Peyer's patch (tissue), 4 donors: ENCODE results near the gene EPHA8.

Source experiments
- POLR2A ChIP-seq, 2 donors: fragments of 450-650 bp; IDR thresholded peaks; one replicate each; pipeline ENCODE4 v1.5.1; 2017; ENCODE audit warnings: antibody characterized with exemption in 2 of 2, mild to moderate bottlenecking in 2 of 2, moderate library complexity in 2 of 2
- TF ChIP-seq, protein P1 (sequence below), 6 experiments: fragments of 450-650 bp in 4 of 6; fragments of 200-600 bp in 2 of 6; sonication (generic) in 1 of 6; IDR thresholded peaks; one replicate each; pipeline ENCODE4 v1.5.1; 2017 to 2019; ENCODE audit warnings: antibody characterized with exemption in 6 of 6, mild to moderate bottlenecking in 3 of 6, moderate library complexity in 1 of 6

DNA sequence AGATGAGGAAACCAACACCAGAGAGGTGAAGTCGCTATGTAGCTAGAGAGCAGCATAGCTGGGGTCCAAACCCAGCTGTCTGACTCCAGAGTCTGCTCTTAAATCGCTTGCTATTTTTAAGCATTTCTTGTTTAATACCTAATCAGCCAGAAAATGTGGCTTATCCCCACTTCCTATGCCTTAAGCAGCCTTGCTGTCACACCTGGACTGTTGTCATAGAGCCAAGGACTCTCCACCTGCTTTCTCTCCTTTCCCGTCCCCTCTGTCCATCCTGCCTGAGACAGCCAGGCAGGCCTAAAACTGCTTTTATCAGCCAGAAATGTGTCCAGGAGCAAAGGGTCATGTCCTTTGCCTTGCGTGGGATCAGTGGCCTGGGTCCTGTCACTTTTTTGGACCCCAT, 28.3 kb upstream of the EPHA8 start:
- TF ChIP-seq, protein P1, sequence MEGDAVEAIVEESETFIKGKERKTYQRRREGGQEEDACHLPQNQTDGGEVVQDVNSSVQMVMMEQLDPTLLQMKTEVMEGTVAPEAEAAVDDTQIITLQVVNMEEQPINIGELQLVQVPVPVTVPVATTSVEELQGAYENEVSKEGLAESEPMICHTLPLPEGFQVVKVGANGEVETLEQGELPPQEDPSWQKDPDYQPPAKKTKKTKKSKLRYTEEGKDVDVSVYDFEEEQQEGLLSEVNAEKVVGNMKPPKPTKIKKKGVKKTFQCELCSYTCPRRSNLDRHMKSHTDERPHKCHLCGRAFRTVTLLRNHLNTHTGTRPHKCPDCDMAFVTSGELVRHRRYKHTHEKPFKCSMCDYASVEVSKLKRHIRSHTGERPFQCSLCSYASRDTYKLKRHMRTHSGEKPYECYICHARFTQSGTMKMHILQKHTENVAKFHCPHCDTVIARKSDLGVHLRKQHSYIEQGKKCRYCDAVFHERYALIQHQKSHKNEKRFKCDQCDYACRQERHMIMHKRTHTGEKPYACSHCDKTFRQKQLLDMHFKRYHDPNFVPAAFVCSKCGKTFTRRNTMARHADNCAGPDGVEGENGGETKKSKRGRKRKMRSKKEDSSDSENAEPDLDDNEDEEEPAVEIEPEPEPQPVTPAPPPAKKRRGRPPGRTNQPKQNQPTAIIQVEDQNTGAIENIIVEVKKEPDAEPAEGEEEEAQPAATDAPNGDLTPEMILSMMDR (IDR thresholded peaks at IDR 0.05), result no peak
- TF ChIP-seq POLR2A (IDR thresholded peaks at IDR 0.05), result no peak
